NK-92 (cell line): ENCODE measurements around the gene NDOR1.

Source experiments
- DNase-seq: peaks from one replicate; lab custom pipeline; 2025; ENCODE audit not compliant: unreplicated experiment; lab: John Stamatoyannopoulos, UW

Gene NDOR1

DNA sequence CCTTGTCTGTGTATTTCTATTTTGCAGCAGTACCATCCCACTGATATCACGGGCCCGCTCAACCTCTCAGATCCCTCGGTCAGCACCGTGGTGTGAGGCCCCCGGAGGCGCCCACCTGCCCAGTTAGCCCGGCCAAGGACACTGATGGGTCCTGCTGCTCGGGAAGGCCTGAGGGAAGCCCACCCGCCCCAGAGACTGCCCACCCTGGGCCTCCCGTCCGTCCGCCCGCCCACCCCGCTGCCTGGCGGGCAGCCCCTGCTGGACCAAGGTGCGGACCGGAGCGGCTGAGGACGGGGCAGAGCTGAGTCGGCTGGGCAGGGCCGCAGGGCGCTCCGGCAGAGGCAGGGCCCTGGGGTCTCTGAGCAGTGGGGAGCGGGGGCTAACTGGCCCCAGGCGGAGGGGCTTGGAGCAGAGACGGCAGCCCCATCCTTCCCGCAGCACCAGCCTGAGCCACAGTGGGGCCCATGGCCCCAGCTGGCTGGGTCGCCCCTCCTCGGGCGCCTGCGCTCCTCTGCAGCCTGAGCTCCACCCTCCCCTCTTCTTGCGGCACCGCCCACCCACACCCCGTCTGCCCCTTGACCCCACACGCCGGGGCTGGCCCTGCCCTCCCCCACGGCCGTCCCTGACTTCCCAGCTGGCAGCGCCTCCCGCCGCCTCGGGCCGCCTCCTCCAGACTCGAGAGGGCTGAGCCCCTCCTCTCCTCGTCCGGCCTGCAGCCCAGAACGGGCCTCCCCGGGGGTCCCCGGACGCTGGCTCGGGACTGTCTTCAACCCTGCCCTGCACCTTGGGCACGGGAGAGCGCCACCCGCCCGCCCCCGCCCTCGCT, 37.5 kb upstream of the NDOR1 start:
- no peak for DNase-seq

DNA sequence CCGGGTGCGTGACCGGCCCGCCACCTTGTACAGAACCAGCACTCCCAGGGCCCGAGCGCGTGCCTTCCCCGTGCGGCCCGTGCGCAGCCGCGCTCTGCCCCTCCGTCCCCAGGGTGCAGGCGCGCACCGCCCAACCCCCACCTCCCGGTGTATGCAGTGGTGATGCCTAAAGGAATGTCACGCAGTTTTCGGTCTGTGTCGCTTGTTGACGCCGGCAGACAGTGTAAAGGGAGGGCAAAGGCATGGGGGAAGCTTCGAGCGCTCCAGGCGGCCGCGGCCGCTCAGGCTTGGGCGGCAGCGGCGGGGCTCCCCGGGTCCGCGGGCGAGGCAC, 37.0 kb upstream of the NDOR1 start:
- no peak for DNase-seq

DNA sequence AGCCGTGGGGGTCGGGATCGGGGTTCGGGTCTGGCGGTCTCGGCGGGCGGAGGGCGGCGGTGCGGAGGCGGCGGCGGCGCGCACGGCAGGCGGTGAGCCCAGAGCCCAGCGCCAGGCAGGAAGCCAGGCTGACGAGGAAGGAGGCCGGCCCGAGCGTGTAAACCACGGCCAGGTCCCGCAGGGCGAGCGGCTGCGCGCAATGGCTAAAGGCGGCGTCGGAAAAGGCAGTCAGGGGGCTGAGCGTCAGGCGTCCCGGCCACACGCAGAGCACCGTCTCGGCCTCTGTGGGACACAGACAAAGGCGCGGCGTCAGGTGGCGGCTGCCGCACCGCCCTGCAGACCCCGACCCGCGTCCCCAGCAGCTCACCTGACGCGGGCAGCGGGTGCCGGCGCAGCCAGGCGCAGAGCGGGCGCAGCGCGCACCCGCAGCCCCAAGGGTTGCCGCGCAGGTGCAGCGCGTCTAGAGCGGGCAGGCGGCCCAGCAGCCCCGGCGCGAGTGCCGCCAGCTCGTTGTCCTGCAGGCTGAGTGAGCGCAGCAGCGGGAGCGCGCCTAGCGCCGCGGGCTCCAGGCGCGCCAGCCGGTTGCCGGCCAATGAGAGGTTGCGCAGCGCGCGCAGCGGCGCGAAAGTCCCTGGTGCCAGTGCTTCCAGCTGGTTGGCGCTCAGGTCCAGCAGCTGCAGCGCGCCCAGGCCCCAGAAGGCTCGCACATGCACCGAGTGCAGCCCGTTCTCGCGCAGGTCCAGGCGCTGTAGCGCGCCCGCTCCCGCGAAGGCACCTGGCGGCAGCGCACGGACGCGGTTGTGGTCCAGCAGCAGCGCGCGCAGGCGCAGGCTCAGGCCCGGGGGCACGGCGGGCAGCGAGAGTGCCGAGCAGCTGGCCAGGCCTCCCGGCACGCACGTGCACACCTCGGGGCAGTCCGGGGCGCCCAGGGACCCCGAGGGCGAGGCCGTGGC, 36.3 kb upstream of the NDOR1 start:
- no peak for DNase-seq

DNA sequence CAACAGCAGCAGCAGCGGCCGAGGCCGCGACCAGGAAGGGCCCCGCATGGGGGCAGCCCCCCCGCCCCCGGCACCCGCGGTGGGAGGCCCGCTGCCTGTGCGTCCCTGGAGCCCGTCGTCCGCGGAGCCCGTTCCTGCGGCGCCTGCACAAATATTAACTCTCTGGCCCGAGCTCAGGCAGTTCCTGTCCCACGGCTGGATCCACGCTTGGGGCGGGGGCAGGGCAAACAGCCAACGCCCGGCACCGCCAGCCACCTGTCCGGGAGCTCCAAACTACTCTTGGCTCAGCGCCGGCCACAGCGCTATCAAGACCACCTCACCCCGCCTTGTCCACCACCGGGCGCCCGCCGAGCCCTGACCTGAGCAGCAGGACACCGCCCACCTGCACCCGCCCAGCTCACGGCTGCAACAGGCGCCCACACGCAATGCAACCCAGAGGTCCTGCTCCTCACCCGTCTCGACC, 35.6 kb upstream of the NDOR1 start, which contains the start of gene LRRC26:
Gene LRRC26, minus strand, starts transcription at position 156 of the 463 bp plus-strand sequence. Its CDS starts 108 bp downstream, at position 48.
- no peak for DNase-seq

DNA sequence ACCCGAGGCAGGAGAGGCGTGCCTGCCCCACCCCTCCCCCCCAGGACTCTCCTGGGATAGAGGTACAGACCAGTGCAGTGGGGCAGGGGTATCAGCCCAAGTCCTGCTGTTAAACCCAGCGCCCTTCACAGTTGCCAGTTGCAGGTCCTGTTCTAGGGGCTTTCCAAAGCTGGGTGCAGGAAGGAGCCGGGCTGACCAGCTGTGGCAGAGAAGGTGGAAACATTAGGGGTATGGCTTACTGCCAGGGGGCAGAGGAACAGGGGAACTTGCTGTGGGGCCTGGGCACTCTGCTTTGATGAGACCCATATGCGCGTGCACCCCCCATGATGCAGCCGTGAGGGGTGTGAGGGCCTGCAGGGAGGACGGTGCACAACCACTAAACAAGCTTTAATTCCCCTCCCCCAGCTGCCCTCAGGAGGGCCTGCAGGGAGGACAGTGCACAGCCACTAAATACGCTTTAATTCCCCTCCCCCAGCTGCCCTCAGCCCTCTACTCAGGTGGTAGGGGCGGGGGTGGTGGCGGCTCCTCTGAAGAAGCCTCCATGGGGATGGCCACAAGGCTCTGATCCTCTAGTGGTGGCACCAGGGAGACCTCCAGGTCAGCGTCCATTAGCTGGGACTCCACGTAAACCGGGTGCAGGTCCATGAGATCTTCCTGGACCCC, 34.9 kb upstream of the NDOR1 start:
- no peak for DNase-seq

DNA sequence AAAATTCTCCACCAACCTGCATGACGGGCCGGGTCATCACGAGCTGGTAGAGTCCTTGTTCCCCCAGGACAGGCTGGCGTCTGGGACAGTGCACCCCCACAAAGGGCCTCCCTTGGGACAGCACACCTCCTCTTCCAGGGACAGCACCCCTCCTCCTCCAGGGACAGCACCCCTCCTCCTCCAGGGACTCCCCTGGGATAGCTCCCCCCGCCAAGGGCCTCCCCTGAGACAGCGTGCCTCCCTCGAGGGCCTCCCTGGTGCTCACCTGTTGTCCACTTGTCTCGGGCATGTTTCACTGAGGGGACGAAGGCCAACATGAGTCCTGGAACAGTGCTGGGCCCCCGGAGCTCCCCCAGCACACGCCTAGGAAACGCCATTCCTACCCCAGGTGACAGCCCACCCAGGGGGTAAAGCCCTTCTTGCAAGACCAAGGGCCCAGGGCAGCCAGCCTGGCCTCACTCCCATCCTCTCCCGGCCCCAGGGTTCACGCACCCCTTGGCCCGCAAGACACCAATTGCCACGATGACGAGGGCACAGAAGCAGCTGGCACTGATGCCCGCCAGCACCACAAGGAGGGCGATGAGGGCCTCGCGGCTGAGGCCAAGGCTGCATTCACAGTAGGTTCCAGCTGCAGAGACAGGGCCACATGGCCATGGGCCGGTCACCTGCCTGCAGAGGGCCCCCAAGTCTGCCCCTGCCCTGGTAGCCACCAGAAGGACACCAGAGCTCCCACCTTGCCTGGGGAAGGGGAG, 34.2 kb upstream of the NDOR1 start:
- no peak for DNase-seq

DNA sequence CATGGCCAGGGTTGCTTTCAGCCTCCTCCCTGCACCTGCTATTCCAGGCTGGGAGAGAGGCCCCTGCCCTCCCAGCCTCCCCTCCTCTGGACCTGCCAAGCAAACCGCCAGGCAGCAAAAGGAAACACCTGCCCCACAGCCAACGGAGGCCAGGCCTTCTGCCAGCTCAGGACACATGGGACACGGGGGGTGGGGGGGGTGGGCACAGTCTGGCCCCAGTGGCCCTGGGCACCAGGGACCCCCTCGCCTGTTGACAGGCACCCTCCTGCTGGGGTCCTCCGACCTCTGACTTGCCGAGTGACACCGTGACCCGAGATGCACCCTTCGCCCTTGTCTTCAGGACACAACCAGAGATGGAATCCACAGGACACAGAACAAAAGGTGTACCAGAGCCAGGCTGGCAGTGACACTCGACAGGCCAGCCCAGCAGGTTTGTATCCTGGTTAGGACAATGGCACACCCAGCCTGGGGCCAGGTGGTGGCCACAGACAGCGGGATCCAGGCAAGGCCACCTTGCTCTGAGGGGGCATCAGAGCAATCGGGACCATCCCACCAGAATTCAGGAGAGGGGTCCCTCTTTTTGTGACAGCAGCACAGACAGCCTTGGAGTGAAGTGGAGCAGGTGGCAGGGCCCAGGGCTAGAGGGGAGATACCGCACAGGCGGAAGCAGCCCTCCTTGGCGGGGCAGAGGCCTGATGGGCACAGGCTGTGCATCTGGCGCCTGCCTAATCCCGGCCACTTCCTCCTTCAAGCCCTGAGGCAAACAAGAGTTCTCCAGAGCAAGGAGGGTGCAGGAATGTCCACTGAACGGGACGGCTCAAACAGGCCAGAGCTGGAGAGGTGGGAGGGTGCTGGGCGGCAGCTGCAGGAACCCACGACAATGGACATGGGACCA, 32.4 kb upstream of the NDOR1 start:
- DNase-seq, result no peak

DNA sequence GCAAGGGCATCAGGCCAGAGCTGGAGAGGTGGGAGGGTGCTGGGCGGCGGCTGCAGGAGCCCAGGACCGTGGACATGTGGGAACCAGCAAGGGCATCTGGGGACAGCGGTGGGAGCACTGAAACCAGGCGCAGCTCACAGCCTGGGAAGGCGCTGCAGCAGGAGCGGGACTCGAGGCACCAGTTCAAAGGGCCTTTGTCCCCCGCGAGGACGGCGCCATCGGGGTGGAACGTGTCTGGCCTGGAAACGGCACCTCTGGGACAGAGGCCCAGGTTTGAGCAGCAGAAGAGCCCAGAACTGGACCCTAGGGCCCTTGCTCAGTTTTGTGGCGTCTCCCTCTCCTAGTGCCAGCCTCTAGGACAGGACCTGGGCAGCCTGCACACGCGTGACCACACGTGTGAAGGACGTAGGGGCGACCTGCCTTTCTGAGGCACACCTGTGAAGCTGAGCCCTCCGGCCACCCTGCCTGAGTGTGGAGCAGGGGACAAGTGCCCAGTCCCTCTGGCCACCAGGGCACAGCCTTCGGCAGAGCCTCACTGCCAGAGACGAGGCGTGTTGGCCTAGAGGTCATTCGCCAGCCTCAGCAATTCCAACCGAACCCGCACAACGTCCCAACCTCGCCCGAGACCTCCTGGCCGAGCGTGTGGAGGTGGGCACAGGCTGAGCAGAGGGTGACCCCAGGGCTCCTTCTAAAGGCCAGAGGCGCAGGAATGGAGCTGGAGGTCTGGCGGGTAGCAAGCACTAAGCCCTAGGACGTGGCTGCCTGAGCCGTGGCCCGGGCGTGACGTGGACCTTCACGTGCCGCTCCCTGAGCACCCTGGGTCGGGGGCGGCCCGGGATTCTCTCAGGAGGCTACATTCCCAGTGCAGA, 31.5 kb upstream of the NDOR1 start:
- DNase-seq, result no peak

DNA sequence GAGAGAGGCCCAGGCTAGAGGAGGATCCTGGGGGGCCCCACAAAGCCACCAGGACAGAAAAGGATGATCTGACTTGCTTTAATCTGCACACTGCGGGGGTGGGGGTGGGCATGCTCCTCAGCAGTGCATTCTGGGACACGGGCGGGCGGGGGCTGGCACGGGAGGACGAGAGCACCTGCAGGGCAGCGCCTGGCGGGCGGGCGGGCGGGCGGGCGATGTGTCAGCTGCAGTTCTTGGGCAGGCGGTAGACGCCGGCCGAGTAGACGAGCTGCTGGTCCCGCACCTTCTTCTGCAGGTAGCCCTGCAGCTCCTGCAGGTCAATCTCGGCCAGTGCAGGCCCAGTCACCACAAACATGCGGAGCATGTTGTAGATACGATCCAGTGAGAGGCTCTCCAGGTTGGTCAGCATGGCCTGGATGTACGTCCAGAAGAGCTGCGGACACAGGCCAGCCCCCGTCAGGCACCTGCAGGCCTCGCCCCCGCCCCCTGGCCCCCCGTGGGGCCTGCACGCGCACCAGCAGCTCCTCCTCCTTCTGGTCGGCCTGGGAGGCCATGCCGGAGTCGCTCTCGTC, 30.7 kb upstream of the NDOR1 start:
- DNase-seq, result no peak

DNA sequence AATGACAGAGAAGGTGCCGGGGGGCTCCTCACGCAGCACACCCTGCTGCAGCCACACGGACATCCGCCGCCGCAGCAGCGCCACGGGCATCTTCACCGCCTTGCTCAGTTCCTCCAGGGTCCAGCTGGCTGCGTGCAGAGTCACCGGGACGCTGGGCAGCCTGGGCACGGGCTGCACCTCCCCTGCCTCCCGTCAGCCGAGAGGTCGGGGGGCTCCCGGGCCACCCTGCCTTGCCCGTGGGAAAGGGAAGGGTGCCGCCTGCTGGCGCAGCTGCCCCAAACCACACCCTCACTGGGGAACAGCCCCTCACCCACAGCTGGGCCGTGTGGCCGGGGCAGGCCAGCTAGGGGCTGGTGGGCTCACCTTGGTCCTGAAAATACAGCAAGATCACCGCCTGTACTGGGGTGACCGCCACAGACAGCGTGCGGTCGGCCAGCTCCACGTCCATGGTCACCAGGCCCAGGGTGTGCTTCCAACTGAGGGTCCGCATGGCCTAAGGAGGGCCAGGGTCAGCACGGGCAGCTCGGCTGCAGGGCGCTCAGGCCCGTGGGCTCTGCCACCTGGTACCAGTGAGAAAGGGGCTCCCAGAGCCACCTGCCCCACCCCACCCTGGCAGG, 30.0 kb upstream of the NDOR1 start:
- DNase-seq, result no peak

DNA sequence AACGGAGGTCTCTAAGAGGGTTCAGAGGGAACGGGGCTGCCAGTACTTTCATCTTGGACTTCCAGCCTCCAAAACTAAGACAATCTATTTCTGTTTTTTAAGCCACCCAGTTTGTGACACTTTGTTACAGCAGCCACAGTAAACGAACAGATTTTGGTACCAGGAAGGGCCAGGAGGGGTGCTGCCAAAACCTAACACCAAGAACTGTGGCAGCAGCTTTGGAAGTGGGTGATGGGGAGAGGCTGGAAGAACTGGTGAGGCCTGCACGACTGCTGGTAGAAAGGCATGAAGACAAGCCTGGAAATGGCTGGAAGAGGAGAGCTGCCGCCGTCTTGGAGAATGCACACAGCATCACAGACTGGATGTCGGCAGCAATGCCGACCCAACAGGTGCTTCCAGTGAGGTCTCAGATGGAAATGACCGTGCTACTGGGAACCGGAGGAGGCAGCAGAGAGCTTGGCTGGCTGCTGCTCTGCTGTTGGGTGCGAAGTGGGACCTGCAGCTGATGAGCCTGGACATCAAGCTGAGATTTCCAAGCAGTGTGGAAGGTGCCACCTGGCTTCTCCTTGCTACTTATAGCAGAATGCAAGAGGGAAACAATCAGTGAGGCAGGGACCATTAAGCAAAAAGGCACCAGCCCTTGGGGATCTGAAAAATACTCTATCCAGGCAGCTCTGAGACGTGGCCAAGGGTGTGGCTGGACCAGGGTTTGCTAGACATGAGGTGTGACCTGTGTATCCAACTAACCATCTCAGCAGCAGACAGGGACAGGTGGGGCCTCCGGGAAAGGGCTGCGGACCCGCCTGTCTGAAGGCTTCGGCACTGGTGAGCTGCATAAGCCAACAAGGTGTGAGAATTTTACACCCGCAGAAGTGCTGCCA, 29.0 kb upstream of the NDOR1 start:
- DNase-seq, result no peak

DNA sequence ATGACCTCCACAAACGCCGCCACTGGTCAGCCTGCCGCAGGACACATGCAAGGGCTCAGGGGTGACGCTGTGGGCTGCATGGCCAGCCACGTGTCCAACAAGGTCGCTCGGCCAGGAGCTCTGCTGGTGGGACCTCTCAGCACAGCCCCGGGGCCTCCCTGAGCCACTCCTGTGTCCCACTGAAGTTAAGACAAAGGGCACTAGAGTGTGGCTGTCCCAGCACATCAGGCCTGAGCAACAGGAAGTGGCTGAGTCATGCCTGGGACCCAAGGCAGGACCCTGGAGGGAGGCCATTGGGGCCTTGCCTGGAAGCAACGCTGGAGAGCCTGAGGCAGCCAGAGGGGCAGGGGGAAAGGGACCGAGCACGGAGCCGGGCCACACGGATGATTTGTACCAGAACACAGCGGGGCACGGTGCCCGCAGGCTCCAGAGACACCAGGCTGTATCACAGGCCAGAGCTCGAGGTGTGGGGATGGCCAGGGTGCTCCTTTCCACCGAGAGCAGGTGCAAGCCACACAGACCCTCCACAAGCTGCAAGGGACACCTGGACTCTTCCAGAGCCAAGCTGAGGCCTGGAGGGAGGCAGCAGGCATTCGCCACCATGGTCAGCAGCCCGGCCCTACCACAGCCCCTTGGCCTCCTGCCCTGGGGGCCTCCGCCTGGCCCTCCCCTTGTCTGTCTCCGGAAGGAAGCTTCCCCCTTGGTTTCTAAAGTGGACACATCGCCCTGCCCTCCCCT, 27.1 kb upstream of the NDOR1 start:
- no peak for DNase-seq

DNA sequence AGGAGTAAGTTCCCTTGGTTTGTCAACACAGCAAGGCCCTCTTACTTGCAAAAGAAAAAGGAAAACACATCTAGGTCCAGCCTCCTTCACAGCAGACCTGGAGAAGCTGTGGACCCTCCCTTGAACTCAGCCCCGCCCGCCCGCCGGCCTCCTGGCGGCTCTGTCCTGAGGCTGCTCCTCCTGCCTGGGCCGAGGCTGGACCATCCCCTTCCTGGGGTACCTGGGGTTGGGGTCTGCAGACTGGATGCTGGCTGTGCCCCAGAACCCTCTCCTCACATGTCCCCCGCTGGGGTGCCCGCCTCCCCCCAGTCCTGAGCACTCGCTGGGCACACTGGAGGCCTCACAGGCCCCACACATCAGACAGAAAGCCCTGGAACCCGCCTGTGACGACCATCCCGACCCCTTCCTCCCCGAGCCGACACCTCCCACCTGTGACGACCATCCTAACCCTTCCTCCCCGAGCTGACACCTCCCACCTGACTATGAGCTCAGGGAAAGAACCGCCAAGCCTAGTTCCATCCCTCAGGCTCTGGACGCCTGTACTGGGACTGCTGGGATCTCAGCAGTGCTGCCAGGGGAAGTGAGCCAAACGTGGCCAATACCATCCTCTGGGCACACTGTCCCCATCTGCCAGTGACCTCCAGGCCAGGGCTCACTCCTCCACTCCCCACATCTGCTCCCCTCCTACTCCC, 26.4 kb upstream of the NDOR1 start:
- no peak for DNase-seq

DNA sequence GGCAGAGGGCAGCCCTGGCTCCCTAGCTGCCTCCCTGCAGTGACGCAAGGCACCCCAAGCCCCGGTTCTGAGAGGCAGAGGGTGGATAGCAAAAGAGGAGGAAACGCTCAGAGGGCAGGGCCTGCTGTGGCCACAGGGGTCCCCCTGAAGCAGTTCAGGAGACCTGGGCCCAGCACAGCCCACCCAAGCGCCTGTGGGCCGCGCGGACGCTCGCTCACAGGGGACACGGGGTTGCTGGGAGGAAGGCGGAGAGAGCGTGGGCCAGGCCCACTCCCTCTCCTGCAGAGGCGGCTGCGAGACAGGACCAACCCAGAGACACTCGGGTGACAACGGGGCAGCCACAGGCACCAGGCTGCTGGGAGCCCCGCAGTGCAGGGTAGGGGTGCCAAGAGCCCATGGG, 25.7 kb upstream of the NDOR1 start:
- no peak for DNase-seq

DNA sequence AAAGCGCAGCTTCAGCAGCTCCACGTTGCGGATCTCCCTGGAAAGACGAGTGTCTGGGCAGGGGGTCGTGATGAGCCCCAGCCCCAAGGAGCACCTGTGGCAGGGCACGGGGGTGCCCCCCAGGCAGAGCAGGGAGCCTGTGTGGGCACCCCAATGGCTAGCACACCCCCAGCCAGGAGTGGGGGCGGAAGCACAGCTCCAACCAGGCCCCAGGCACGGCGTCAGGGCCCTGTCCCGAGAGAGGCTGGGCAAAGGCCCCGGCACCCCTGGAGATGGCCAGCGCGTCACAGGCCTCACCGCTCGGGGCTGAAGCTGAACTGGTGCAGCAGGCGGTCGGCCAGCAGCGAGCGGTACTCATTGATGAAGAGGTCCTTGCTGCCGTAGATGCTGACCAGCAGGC, 25.0 kb upstream of the NDOR1 start:
- DNase-seq, result no peak

DNA sequence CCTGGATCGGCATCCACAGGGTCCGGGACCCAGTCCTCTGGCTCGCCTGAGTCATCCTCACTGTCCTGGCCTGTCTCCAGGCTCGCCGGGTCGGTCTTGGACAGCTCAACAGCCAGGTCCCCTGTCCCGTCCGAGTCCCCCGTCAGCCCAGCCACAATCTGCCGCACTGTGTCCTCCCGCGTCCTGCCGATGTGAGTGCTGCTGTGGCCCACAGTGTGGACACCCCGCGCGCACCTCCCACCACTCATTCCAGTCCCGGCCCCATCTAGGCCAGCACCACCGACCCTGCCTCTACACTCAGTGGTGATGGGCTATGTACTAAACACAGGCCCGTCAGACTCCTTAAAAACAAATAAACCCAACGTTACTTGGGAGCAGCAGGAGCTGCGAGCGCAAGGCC, 23.8 kb upstream of the NDOR1 start:
- DNase-seq, result no peak
